Measurements from ENCODE around the gene HAO1. TPM values are rescaled to one million over a fixed set of nuclear protein-coding genes. Genes with fewer than 3 reads are reported as not detected.

The HAO1 gene
- total and polyA plus RNA-seq, 2 of the 4 experiments (the other 2 are of a cell fraction) = not detected

DNA sequence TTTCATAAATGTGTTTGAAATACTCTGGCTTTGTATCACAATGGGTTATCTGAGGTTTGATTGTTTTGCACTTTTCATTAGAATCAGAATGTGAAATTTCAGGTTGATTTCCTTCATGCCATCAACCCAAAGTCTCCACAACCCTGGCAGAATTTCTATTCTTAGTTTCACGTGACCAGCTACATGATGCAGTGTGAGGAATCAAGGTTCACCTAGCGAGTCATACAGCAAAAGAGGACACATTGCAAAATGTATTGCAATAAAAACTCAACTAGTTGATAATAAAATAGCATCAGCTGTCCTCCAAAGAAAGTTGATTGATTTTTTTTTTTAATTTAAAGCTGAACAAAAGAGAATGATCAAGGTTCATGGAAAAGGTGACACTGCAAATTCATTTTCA lies 2.2 kb downstream of the HAO1 start:
- no peak overlapping the region for H4K8ac ChIP-seq (ENCODE audit: low read depth in 2 of 2, low read length in 2 of 2)

More for the DNA sequence above, 2.2 kb downstream of the HAO1 start:
- intact Hi-C loops (cut with micrococcal nuclease) (loop anchor here (5.0 to 10.0 kb wide), 3 partner anchors 104 to 597 kb away; no protein-coding TSS in a partner anchor), dilution Hi-C loops (cut with HindIII; ENCODE audit: low sequenced_read_pairs, unreplicated experiment) (no loop called here), in situ Hi-C loops (cut with MboI; ENCODE audit: low sequenced_read_pairs) (no loop called here)
- Histone ChIP-seq H2BK5ac (ENCODE audit: low read depth, low read length, poor library complexity, severe bottlenecking) (no peak overlapping the region), H3K23ac (ENCODE audit: low read depth, low read length) (no peak overlapping the region), H3K4ac (ENCODE audit: low read depth, low read length) (no peak overlapping the region), H2BK120ac (ENCODE audit: low read depth, low read length) (no peak overlapping the region), H3K4me3 (ENCODE audit: insufficient read depth, low read depth, low read length) (no peak overlapping the region), H4K20me1 (ENCODE audit: insufficient read depth, low read length) (no peaks in the 10 kb centered on the region), H3K9ac (ENCODE audit: low read depth, low read length) (no peak overlapping the region), H4K91ac (ENCODE audit: insufficient read depth, low read depth, low read length) (no peak overlapping the region), H3K27me3 (ENCODE audit: control insufficient read depth, insufficient read depth, low read length) (peaks cover 2% of the 10 kb centered on the region; the same call in 1 of the 2 replicates), H3K9me1 (ENCODE audit: insufficient read depth, low read length) (no peaks in the 10 kb centered on the region), H2AK9ac (replicated peaks; ENCODE audit: low read depth, low read length, poor library complexity) (no peak overlapping the region), H3K27ac (ENCODE audit: insufficient read depth, low read length) (no peak overlapping the region), H3K14ac (replicated peaks; ENCODE audit: low read depth, low read length) (no peak overlapping the region), H3K36me3 (ENCODE audit: control insufficient read depth, insufficient read depth, low read length) (no peaks in the 10 kb centered on the region), H2AK5ac (ENCODE audit: low read depth, low read length) (no peak overlapping the region), H2BK20ac (ENCODE audit: low read depth, low read length) (no peak overlapping the region), H2BK15ac (ENCODE audit: low read depth, low read length) (no peak overlapping the region), H3K9me3 (ENCODE audit: control insufficient read depth, insufficient read depth, low read length) (no peaks in the 10 kb centered on the region), H3K4me2 (ENCODE audit: low read depth, low read length) (no peak overlapping the region), H3K79me1 (ENCODE audit: low read depth in 1 of 2, low read length in 2 of 2) (no peaks in the 10 kb centered on the region), H2AFZ (replicated peaks; ENCODE audit: low read length, poor library complexity) (no peak overlapping the region), H3K4me1 (ENCODE audit: control insufficient read depth, insufficient read depth, low read length) (no peaks in the 10 kb centered on the region), H3K56ac (ENCODE audit: extremely low read depth, insufficient read depth, low read length) (no peak overlapping the region), H3K18ac (ENCODE audit: low read depth, low read length) (no peak overlapping the region), H4K5ac (ENCODE audit: low read depth, low read length) (no peak overlapping the region)
- BruUV-seq (replicated peaks) = no TSS peak
- ChIA-PET POLR2A (ENCODE audit: unreplicated experiment) (no interaction called here), CTCF (interaction anchor here (2.2 to 6.3 kb wide), 2 partner anchors 784 to 791 kb away, joined by 6 to 73 read pairs; no protein-coding TSS in a partner anchor)
- DNase-seq (no peak), ATAC-seq (ENCODE audit: low read depth) (no peak)
- no CpG with 5 or more reads among the region's 2 CpGs for WGBS, 2 experiments (ENCODE audit: extremely low coverage in 2 of 2, insufficient read length in 1 of 2)
- TF ChIP-seq POLR2A (IDR thresholded peaks at IDR 0.05; ENCODE audit: low read depth, low read length) (no peak), RCOR1 (IDR thresholded peaks at IDR 0.05; ENCODE audit: insufficient replicate concordance, low read length) (no peak), RAD21 (IDR thresholded peaks at IDR 0.05; ENCODE audit: low read length) (no peak), MAZ (IDR thresholded peaks at IDR 0.05; ENCODE audit: borderline replicate concordance, low read depth, low read length) (no peak), MAFK (IDR thresholded peaks at IDR 0.05; ENCODE audit: low read depth, low read length) (no peak), SMC3 (IDR thresholded peaks at IDR 0.05; ENCODE audit: low read depth, low read length) (no peak), CHD1 (IDR thresholded peaks at IDR 0.05; ENCODE audit: low read depth, low read length) (no peak), MXI1 (IDR thresholded peaks at IDR 0.05; ENCODE audit: borderline replicate concordance, low read depth, low read length) (no peak), BHLHE40 (IDR thresholded peaks at IDR 0.05; ENCODE audit: low read depth, low read length) (no peak), RFX5 (IDR thresholded peaks at IDR 0.05; ENCODE audit: low read depth, low read length) (no peak), CEBPB (IDR thresholded peaks at IDR 0.05; ENCODE audit: low read depth, low read length) (no peak), NFE2L2 (IDR thresholded peaks at IDR 0.05; ENCODE audit: low read depth, low read length) (no peak), FOS (IDR thresholded peaks at IDR 0.05; ENCODE audit: low read depth, low read length) (no peak)
- TF ChIP-seq, protein P1, sequence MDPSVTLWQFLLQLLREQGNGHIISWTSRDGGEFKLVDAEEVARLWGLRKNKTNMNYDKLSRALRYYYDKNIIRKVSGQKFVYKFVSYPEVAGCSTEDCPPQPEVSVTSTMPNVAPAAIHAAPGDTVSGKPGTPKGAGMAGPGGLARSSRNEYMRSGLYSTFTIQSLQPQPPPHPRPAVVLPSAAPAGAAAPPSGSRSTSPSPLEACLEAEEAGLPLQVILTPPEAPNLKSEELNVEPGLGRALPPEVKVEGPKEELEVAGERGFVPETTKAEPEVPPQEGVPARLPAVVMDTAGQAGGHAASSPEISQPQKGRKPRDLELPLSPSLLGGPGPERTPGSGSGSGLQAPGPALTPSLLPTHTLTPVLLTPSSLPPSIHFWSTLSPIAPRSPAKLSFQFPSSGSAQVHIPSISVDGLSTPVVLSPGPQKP (IDR thresholded peaks at IDR 0.05; ENCODE audit: borderline replicate concordance, low read depth, low read length) = no peak
- TF ChIP-seq, protein P2, sequence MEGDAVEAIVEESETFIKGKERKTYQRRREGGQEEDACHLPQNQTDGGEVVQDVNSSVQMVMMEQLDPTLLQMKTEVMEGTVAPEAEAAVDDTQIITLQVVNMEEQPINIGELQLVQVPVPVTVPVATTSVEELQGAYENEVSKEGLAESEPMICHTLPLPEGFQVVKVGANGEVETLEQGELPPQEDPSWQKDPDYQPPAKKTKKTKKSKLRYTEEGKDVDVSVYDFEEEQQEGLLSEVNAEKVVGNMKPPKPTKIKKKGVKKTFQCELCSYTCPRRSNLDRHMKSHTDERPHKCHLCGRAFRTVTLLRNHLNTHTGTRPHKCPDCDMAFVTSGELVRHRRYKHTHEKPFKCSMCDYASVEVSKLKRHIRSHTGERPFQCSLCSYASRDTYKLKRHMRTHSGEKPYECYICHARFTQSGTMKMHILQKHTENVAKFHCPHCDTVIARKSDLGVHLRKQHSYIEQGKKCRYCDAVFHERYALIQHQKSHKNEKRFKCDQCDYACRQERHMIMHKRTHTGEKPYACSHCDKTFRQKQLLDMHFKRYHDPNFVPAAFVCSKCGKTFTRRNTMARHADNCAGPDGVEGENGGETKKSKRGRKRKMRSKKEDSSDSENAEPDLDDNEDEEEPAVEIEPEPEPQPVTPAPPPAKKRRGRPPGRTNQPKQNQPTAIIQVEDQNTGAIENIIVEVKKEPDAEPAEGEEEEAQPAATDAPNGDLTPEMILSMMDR (conservative IDR thresholded peaks at IDR 0.05; ENCODE audit: low read depth, low read length) = no peak
- TF ChIP-seq, protein P3, sequence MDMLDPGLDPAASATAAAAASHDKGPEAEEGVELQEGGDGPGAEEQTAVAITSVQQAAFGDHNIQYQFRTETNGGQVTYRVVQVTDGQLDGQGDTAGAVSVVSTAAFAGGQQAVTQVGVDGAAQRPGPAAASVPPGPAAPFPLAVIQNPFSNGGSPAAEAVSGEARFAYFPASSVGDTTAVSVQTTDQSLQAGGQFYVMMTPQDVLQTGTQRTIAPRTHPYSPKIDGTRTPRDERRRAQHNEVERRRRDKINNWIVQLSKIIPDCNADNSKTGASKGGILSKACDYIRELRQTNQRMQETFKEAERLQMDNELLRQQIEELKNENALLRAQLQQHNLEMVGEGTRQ (IDR thresholded peaks at IDR 0.05; ENCODE audit: low read depth, low read length) = no peak

All from IMR-90 (cell line).